Fibroblast of skin of right biceps (primary cell): ENCODE measurements around the gene EAPP.
A peak's percentile ranks its signal among the peaks of the same experiment; 100 is the strongest.
"Not testable (repeated sequence)": the region's sequence is repeated elsewhere in the genome, so short reads cannot be mapped to it uniquely, and the experiment has no call there.

ENCODE experiments used
- DNase-seq: peaks from one replicate; pipeline ENCODE4 v3.0.0-alpha.2; 2013

Gene EAPP

GRCh38 chr14:34539407-34540180, at the start of gene EAPP:
TSS of gene EAPP (minus strand) at chr14:34539701. CDS start at chr14:34539628, 73 bp downstream.
- peak; percentile 97 for DNase-seq

- DNase-seq = no peak
Measured at GRCh38 chr14:34583525-34583924, 44.0 kb upstream of the EAPP start.

GRCh38 chr14:34582117-34582680, 42.7 kb upstream of the EAPP start:
- DNase-seq = no peak

- no peak for DNase-seq
Measured at GRCh38 chr14:34580381-34580780, 40.9 kb upstream of the EAPP start.

- DNase-seq = no peak
Measured at GRCh38 chr14:34571771-34572170, 32.3 kb upstream of the EAPP start.

GRCh38 chr14:34569750-34570149, 30.2 kb upstream of the EAPP start:
- peak; percentile 58 for DNase-seq

GRCh38 chr14:34568803-34569202, 29.3 kb upstream of the EAPP start:
- no peak for DNase-seq

GRCh38 chr14:34562776-34563150, 23.3 kb upstream of the EAPP start:
- no peak for DNase-seq

GRCh38 chr14:34562037-34562775, 22.7 kb upstream of the EAPP start:
- not testable (repeated sequence) for DNase-seq

GRCh38 chr14:34556498-34556829, 17.0 kb upstream of the EAPP start:
- DNase-seq = not testable (repeated sequence)

- not testable (repeated sequence) for DNase-seq
Measured at GRCh38 chr14:34555583-34556497, 16.3 kb upstream of the EAPP start.

- peak; percentile 32 for DNase-seq
Measured at GRCh38 chr14:34554540-34555250, 15.2 kb upstream of the EAPP start.

- not testable (repeated sequence) for DNase-seq
Measured at GRCh38 chr14:34549276-34549966, 9.9 kb upstream of the EAPP start.

GRCh38 chr14:34548472-34548981, 9.0 kb upstream of the EAPP start:
- no peak for DNase-seq

GRCh38 chr14:34547136-34547520, 7.6 kb upstream of the EAPP start:
- DNase-seq = not testable (repeated sequence)

- not testable (repeated sequence) for DNase-seq
Measured at GRCh38 chr14:34546272-34547135, 7.0 kb upstream of the EAPP start.

GRCh38 chr14:34540181-34541059, 919 bp upstream of the EAPP start:
- not testable (repeated sequence) for DNase-seq

- no peak for DNase-seq
Measured at GRCh38 chr14:34538871-34539406, 562 bp downstream of the EAPP start.

GRCh38 chr14:34538096-34538495, 1.4 kb downstream of the EAPP start:
- DNase-seq = not testable (repeated sequence)
